Mucosa of descending colon (tissue), 3 donors: ENCODE data around the gene LMNTD1. TPM values are rescaled to one million over a fixed set of nuclear protein-coding genes. Genes with fewer than 3 reads are reported as not detected.
"Not testable (repeated sequence)": the region's sequence is repeated elsewhere in the genome, so short reads cannot be mapped to it uniquely, and the experiment has no call there.

Experiments
- ATAC-seq: fragments of 200-7000 bp; cut with Tn5 transposase; one replicate; pipeline ENCODE4 v1.9.1; 2020; ENCODE audit warnings: mild to moderate bottlenecking, moderate library complexity
- DNase-seq, 3 donors: peaks; one replicate each; pipeline ENCODE4 v3.0.0-alpha.2; 2020
- H3K36me3 ChIP-seq: fragments of 200-600 bp; one replicate; pipeline ENCODE4 v1.8.0; 2021; ENCODE audit warnings: low read depth, mild to moderate bottlenecking
- H3K4me1 ChIP-seq: fragments of 200-600 bp; one replicate; pipeline ENCODE4 v1.8.0; 2021; ENCODE audit warnings: low read depth, mild to moderate bottlenecking
- H3K4me3 ChIP-seq: fragments of 200-600 bp; one replicate; pipeline ENCODE4 v1.8.0; 2021; ENCODE audit warnings: mild to moderate bottlenecking
- H3K9me3 ChIP-seq: fragments of 200-600 bp; one replicate; pipeline ENCODE4 v1.8.0; 2021; ENCODE audit warnings: mild to moderate bottlenecking
- CTCF ChIP-seq: fragments of 200-600 bp; IDR thresholded peaks from one replicate; pipeline ENCODE4 v1.8.0; 2022; ENCODE audit warnings: antibody characterized with exemption, mild to moderate bottlenecking
- intact Hi-C, 2 donors: fragments of 100-400 bp; cut with DNase I in 1 of 2; cut with micrococcal nuclease in 1 of 2; formaldehyde crosslinking; loops; one replicate each; pipeline versions ENCODE4 v1.11.0 to v1.11.1; 2022; cut with DNase I, micrococcal nuclease
- long read RNA-seq, 2 donors: library from polyadenylated mRNA; unstranded; transcript quantifications; one replicate each; pipeline ENCODE4 v2.0.0, GENCODE V29; 2019 to 2021
- total RNA-seq, 3 donors: library from RNA; stranded (reverse); fragmentation: NEBNext Ultra II Directional in 2 of 3; extraction: Animal tissue kit (Norgen Biotek cat#: 25700) in 2 of 3; gene quantifications; one replicate each; pipeline versions ENCODE4 v1.2.1 to v1.2.4, GENCODE V29; 2021 to 2023
- donor health status: DM: no; HTN: no; CAD: no; lungs with moderate emphysema.
- donor health status: DM: no; HTN: no; CAD: no.
- donor health status: DM: no; HTN: yes; CAD: no.

LMNTD1 gene
- under 1 TPM in 1 of 3 donors, not detected in 2; 0.76 TPM for total RNA-seq
- long read RNA-seq, donor 1: 0 reads
- long read RNA-seq, donor 2: 0 reads

DNA sequence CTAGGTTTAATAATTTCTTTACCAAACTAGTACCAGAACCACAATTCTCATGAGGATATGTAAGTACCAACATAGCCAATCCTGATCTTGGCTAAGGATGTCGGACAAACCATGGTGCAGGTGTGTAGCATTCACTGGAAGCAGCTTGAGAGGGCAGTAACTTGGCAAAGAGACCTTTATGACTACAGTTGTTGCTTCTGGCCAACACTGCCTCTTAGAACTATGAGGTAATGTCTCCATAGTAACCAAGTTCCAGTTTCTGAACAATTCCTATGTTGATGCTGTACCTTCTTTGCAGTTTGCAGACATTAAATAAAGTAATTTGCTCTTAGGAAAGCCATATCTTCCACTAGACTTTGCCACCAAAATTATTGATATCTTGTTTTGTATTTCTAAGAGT lies at the start of gene LMNTD1:
Gene LMNTD1, minus strand, starts transcription at position 186 of the 400 bp plus-strand sequence. CDS start 324 bp downstream, outside the sequence.
- TF ChIP-seq CTCF: no peak
- Histone ChIP-seq H3K4me3 (no peak within 1 kb of the TSS), H3K4me1 (no peaks in the 10 kb centered on the region), H3K9me3 (no peaks in the 10 kb centered on the region), H3K36me3 (no peaks in the 10 kb centered on the region)
- ATAC-seq (no peak), DNase-seq (no peak)
- intact Hi-C loops: no loop called here

DNA sequence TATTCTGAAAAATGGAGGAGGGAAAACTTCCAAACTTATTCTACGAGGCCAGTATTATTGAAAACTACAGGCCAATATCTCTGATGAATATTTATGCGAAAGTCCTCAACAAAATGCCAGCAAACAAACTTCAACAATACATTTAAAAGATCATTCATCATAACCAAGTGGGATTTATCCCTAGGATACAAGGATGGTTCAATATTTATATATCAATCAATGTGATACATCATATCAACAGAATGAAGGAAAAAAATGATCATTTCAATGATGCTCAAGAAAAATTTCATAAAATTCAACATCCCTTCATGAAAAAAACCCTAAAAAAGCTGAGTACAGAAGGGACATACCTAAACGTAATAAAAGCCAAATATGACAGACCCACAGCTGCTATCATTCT lies 45.9 kb upstream of the LMNTD1 start:
- H3K36me3 ChIP-seq: no peaks in the 10 kb centered on the region
- intact Hi-C loops: no loop called here
- DNase-seq: no peak
- H3K4me1 ChIP-seq: no peaks in the 10 kb centered on the region
- peaks cover 4% of the 10 kb centered on the region for H3K9me3 ChIP-seq
- no peak overlapping the region for H3K4me3 ChIP-seq
- no peak for TF ChIP-seq CTCF
- no peak for ATAC-seq

GRCh38 chr12:25595496-25595895 lies 42.4 kb upstream of the LMNTD1 start:
- intact Hi-C loops, H3K4me1 ChIP-seq, H3K9me3 ChIP-seq, H3K4me3 ChIP-seq, H3K36me3 ChIP-seq, ATAC-seq, DNase-seq: not testable (repeated sequence)

DNA sequence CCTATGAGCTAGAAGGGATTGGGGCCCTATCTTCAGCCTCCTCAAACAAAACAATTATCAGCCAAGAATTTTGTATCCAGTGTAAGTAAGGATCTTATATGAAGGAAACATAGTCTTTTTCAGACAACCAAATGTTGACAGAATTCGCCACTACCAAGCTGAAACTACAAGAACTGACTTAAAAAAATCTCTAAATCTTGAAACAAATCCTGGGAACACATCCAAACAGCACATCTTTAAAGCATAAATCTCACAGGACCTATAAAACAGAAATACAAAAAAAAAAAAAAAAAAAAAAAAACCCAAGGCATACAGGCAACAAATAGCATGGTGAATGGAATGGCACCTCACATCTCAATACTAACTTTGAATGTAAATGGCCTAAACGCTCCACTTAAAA lies 41.3 kb upstream of the LMNTD1 start:
- no peak for ATAC-seq
- no peak for TF ChIP-seq CTCF
- Histone ChIP-seq H3K36me3 (no peaks in the 10 kb centered on the region), H3K4me3 (no peak overlapping the region), H3K4me1 (no peaks in the 10 kb centered on the region), H3K9me3 (no peaks in the 10 kb centered on the region)
- no peak for DNase-seq
- intact Hi-C loops: no loop called here

- no peak overlapping the region for H3K4me3 ChIP-seq
- no peaks in the 10 kb centered on the region for H3K36me3 ChIP-seq
- no peaks in the 10 kb centered on the region for H3K4me1 ChIP-seq
- intact Hi-C loops: no loop called here
- DNase-seq (no peak), ATAC-seq (no peak)
- no peaks in the 10 kb centered on the region for H3K9me3 ChIP-seq
- TF ChIP-seq CTCF: no peak
These were observed 39.8 kb upstream of the LMNTD1 start for GRCh38 chr12:25592725-25593495.

GRCh38 chr12:25591144-25591543 lies 38.1 kb upstream of the LMNTD1 start:
- H3K4me1 ChIP-seq: no peaks in the 10 kb centered on the region
- intact Hi-C loops: no loop called here
- no peak for ATAC-seq
- DNase-seq: no peak
- no peak for TF ChIP-seq CTCF
- H3K9me3 ChIP-seq: no peaks in the 10 kb centered on the region
- no peak overlapping the region for H3K4me3 ChIP-seq
- no peaks in the 10 kb centered on the region for H3K36me3 ChIP-seq
